ENCODE measurements around the gene OSBPL8. TPM values are rescaled to one million over a fixed set of nuclear protein-coding genes. Genes with fewer than 3 reads are reported as not detected.
A peak's percentile ranks its signal among the peaks of the same experiment; 100 is the strongest.

The OSBPL8 gene
- total RNA-seq, 3 donors from 2014 or later, result 77.6 to 89.1 (median 87.2) TPM

- no peak for DNase-seq (ENCODE audit: low spot score in 2 of 2)
- intact Hi-C loops (cut with DNase I; ENCODE audit: low total_unique reads), result no loop called here
Measured at GRCh38 chr12:76556368-76556767, 3.2 kb downstream of the OSBPL8 start.

DNA sequence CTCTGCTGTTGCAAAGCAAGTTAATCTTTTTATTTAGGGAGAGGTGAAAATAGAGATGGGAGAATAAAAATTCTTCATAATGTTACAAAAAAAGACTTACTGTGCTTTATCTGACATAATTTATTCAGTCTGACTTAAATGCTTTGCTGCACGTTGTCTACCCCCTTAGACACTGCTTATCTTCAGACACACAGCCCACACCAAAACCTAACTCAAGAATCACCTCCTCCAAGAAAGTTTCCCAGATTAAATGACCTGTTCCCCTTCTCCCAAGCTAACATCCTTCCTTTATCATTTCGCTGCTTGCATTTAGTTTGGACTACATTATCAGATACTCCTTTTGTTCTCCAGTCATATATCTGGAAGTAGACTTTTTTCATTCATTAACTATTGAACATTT lies 3.8 kb downstream of the OSBPL8 start:
- Histone ChIP-seq H3K36me3 (no peaks in the 10 kb centered on the region), H3K27ac (no peak overlapping the region), H3K4me3 (no peak overlapping the region), H3K9me3 (no peaks in the 10 kb centered on the region), H3K27me3 (no peaks in the 10 kb centered on the region), H3K4me1 (no peaks in the 10 kb centered on the region)
- TF ChIP-seq POLR2AphosphoS5 (IDR thresholded peaks at IDR 0.05) (no peak), POLR2A (IDR thresholded peaks at IDR 0.05) (no peak)
- TF ChIP-seq, protein P1, sequence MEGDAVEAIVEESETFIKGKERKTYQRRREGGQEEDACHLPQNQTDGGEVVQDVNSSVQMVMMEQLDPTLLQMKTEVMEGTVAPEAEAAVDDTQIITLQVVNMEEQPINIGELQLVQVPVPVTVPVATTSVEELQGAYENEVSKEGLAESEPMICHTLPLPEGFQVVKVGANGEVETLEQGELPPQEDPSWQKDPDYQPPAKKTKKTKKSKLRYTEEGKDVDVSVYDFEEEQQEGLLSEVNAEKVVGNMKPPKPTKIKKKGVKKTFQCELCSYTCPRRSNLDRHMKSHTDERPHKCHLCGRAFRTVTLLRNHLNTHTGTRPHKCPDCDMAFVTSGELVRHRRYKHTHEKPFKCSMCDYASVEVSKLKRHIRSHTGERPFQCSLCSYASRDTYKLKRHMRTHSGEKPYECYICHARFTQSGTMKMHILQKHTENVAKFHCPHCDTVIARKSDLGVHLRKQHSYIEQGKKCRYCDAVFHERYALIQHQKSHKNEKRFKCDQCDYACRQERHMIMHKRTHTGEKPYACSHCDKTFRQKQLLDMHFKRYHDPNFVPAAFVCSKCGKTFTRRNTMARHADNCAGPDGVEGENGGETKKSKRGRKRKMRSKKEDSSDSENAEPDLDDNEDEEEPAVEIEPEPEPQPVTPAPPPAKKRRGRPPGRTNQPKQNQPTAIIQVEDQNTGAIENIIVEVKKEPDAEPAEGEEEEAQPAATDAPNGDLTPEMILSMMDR (IDR thresholded peaks at IDR 0.05), result no peak
- intact Hi-C loops (cut with DNase I; ENCODE audit: low total_unique reads), result no loop called here
- DNase-seq (ENCODE audit: low spot score in 2 of 2), result no peak

More at GRCh38 chr12:76556368-76556767, 3.2 kb downstream of the OSBPL8 start:
- H3K4me3 ChIP-seq, result peak overlapping the region in 1 of 3 donors; percentile 7
- no peaks in the 10 kb centered on the region for H3K36me3 ChIP-seq
- no peaks in the 10 kb centered on the region for H3K9me3 ChIP-seq
- no peak overlapping the region for H3K27ac ChIP-seq
- no peaks in the 10 kb centered on the region for H3K4me1 ChIP-seq
- H3K27me3 ChIP-seq, result no peaks in the 10 kb centered on the region
- no peak for TF ChIP-seq POLR2AphosphoS5 (IDR thresholded peaks at IDR 0.05)
- no peak for TF ChIP-seq POLR2A (IDR thresholded peaks at IDR 0.05)
- TF ChIP-seq, protein P1 (IDR thresholded peaks at IDR 0.05), result no peak

GRCh38 chr12:76555231-76555767 lies 4.3 kb downstream of the OSBPL8 start:
- Histone ChIP-seq H3K36me3 (no peaks in the 10 kb centered on the region), H3K9me3 (no peaks in the 10 kb centered on the region), H3K4me1 (no peaks in the 10 kb centered on the region), H3K4me3 (no peak overlapping the region), H3K27ac (no peak overlapping the region), H3K27me3 (no peaks in the 10 kb centered on the region)
- DNase-seq (ENCODE audit: low spot score in 2 of 2), result no peak
- TF ChIP-seq, protein P1 (IDR thresholded peaks at IDR 0.05), result no peak
- no peak for TF ChIP-seq POLR2AphosphoS5 (IDR thresholded peaks at IDR 0.05)
- TF ChIP-seq POLR2A (IDR thresholded peaks at IDR 0.05), result no peak
- intact Hi-C loops (cut with DNase I; ENCODE audit: low total_unique reads), result no loop called here

GRCh38 chr12:76554405-76555230 lies 5.0 kb downstream of the OSBPL8 start:
- H3K4me3 ChIP-seq, result no peak overlapping the region
- H3K36me3 ChIP-seq, result no peaks in the 10 kb centered on the region
- TF ChIP-seq POLR2AphosphoS5 (IDR thresholded peaks at IDR 0.05) (no peak), POLR2A (IDR thresholded peaks at IDR 0.05) (no peak)
- TF ChIP-seq, protein P1 (IDR thresholded peaks at IDR 0.05), result no peak
- no peaks in the 10 kb centered on the region for H3K9me3 ChIP-seq
- no peaks in the 10 kb centered on the region for H3K27me3 ChIP-seq
- H3K27ac ChIP-seq, result no peak overlapping the region
- H3K4me1 ChIP-seq, result no peaks in the 10 kb centered on the region
- DNase-seq (ENCODE audit: low spot score in 2 of 2), result no peak
- intact Hi-C loops (cut with DNase I; ENCODE audit: low total_unique reads), result no loop called here

DNA sequence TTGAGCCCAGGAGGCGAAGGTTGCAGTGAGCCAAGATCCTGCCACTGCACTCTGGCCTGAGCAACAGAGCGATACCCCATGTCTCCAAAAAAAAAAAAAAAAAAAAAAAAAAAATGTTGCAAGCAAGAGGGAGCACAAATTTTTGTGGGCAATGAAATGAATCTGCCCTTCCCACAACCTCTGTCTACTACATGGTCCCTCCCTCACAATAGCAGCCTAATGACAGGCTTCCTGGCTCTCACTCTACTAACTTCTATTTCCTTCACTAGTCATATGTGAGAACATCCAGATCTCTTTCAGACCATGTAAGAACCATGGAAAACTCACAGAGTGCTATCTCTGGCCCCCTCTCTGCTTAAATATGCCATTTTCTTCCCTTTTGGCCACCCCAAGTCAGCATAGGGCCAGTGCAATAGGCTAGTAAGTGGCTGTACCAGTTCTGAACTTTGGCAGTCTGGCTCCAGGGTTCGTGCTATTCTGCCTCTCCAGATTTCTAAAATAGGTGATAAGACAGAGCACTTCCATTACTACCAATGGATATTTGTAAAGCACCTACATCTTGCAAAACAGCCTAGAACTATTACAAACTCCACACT lies 7.1 kb downstream of the OSBPL8 start:
- intact Hi-C loops (cut with DNase I; ENCODE audit: low total_unique reads), result no loop called here
- TF ChIP-seq, protein P1 (IDR thresholded peaks at IDR 0.05), result no peak
- TF ChIP-seq POLR2AphosphoS5 (IDR thresholded peaks at IDR 0.05), result no peak
- no peak for TF ChIP-seq POLR2A (IDR thresholded peaks at IDR 0.05)
- H3K27me3 ChIP-seq, result no peaks in the 10 kb centered on the region
- H3K4me3 ChIP-seq, result no peak overlapping the region
- no peaks in the 10 kb centered on the region for H3K9me3 ChIP-seq
- H3K27ac ChIP-seq, result no peak overlapping the region
- no peaks in the 10 kb centered on the region for H3K36me3 ChIP-seq
- H3K4me1 ChIP-seq, result no peaks in the 10 kb centered on the region
- no peak for DNase-seq (ENCODE audit: low spot score in 2 of 2)

Data from breast epithelium (tissue), 4 donors.